Activated T-helper 1 cell treated with Interleukin-2 at 50 U/mL for 16 hours (primary cell): ENCODE results near the gene AGXT2.
A peak's percentile ranks its signal among the peaks of the same experiment; 100 is the strongest.
"Not testable (repeated sequence)": the region's sequence is repeated elsewhere in the genome, so short reads cannot be mapped to it uniquely, and the experiment has no call there.

Experiments
- DNase-seq: peaks from one replicate; pipeline ENCODE4 v3.0.0-alpha.2; 2020; ENCODE audit warnings: low read depth

Gene AGXT2

DNA sequence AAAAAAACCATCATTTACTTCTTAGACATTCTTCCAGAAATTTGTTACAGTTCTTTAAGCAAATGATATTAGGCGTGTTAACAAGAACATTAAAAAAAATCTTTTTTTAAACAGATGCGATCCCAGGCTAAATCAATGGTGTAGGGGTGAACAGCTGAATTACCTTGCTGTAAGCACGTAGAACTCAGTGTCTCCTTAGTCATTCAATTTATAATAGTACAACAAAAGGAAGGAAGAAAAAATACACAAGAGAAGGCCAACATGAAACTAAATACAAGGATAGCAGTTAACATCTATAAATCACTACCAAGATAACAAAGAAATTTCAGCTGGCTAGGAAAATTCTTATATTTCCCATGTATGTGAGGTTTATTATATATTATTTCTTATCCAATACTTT, 35.4 kb downstream of the AGXT2 start:
- DNase-seq: no peak

GRCh38 chr5:35010676-35011075, 37.1 kb downstream of the AGXT2 start:
- no peak for DNase-seq

DNA sequence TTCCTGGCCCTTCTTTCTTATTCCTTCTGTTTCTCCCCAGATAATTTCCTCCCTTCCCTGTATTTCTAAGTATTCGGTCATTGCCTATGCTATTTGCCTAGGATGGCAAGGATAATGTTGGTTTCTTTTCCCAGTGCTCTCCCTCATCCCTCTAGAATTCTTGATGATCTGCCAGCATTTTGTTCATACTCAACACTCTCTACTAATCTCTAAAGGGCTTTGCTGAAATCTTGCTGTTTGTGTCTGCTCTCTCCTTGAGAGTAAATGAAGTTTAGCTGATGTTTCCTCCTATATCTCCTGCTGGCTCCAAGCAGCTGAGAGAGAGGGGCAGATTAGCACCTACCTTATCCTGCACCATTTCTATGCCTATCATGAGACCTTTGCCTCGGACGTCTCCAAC, 38.1 kb downstream of the AGXT2 start:
- no peak for DNase-seq

DNA sequence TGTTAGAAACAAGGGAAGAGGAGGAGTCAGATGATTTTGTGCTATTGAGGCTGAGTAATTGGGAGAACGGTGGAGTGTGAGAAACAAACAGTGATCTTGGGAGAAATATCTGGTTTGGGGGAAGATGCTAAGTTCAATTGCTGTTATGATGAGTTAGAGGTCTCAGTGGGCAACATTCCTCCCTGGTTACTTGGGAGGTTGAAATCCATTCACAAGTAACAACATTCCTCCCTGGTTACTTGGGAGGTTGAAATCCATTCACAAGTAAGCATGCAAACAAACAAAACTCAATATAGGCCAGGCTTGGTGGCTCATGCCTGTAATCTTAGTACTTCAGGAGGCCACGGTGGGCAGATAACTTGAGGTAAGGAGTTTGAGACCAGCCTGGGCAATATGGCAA, 38.7 kb downstream of the AGXT2 start:
- no peak for DNase-seq

DNA sequence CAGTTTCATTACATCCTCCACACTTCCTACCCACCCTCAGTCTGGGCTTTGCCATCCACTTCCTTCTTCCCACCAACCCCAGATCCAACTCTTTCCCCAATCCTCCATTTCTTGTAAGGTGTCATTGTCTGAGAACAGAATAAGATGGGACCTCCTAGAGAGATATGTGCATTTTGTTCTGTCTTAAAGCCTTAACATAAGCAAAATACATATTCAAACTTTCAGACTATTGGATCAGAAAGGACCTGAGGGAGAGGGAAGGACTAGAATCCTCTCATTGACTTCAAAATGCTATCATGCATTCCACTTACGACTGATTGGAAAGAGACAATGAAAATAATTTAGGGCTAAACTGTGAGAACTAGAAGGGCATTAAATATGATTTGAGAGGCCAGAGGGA, 43.0 kb downstream of the AGXT2 start:
- DNase-seq: no peak

GRCh38 chr5:35004200-35004599, 43.5 kb downstream of the AGXT2 start:
- DNase-seq: no peak

GRCh38 chr5:35003018-35003957, 44.5 kb downstream of the AGXT2 start:
- peak; percentile 3 for DNase-seq

GRCh38 chr5:35002459-35002858, 45.3 kb downstream of the AGXT2 start:
- DNase-seq: no peak

DNA sequence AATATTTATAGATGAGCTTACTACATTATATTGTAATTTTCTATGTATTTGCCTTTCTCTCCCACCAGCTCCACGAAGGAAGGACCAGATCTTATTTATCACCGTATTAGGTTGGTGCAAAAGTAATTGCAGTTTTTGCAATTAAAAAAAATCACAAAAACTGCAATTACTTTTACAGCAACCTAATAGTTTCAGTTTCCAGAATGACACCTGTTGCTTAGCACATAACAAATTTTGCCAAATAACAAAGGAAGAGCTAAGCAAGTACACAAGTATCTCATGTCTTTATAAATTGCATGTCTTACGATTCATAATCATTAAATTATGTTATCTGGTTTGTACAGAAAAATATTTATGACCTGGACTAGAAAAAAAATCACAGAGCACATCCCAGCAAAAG, 45.9 kb downstream of the AGXT2 start:
- no peak for DNase-seq

GRCh38 chr5:34998058-34998789, 49.5 kb downstream of the AGXT2 start:
- DNase-seq: no peak

GRCh38 chr5:34996261-34996660, 51.5 kb downstream of the AGXT2 start:
- DNase-seq: no peak

DNA sequence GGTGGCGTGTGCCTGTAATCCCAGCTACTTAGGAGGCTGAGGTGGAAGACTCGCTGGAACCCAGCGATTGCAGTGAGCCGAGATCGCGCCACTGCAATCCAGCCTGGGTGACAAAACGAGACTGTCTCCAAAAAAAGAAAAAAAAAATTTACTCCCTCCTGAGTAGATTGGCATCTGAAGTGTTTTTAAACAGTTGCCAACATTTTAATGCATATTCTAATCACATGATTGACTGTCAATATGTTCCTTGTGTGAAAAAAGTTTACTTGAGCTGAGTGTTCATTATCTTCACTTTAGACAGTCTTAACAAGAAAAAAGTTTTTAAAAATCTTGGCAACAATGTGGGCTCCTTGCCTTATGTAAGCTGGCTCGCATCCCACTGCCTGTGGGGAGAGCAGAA, 53.8 kb downstream of the AGXT2 start:
- DNase-seq: no peak

- DNase-seq: no peak
These were observed 56.1 kb downstream of the AGXT2 start for GRCh38 chr5:34991486-34992238.

- no peak for DNase-seq
These were observed 60.8 kb downstream of the AGXT2 start for GRCh38 chr5:34986965-34987364.

DNA sequence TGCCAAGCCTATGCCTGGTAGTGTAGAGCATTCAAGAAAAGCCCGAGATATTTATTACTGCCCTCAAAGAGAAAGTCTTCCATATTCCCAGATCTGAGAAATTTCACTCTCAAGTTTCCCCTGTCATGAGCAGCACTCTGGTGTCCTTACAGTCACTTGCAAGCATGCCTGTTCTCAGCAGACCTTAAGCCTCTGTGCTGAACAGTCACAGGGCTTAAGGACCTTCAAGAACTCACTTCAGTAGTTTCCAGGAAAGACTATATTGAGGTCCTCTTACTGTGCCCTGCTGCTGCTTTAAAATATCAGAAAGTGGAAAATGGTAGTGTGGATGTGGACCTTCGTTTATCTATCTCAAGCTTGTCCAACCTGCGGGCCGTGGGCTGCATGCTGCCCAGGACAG, 64.9 kb downstream of the AGXT2 start:
- no peak for DNase-seq

DNA sequence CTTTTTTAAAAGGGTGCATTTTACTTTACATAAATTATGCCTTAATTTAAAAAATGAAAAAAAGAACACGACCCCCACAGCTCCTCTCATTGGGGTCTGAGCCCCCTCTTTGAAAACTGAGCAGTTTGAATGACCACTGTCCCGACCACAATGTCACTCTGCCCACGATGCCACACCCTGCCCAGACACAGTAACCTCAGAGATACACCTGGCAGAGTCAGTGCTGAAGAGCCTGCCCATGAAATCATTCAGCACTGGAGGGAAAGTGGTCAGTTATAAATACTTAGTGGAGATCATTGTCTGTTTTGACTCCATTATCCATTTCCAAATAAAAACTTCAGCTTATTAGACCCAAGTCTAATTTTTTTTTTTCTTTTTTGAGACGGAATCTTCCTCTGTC, 69.1 kb downstream of the AGXT2 start:
- DNase-seq: no peak

- no peak for DNase-seq
These were observed 69.7 kb downstream of the AGXT2 start for GRCh38 chr5:34977934-34978613.

DNA sequence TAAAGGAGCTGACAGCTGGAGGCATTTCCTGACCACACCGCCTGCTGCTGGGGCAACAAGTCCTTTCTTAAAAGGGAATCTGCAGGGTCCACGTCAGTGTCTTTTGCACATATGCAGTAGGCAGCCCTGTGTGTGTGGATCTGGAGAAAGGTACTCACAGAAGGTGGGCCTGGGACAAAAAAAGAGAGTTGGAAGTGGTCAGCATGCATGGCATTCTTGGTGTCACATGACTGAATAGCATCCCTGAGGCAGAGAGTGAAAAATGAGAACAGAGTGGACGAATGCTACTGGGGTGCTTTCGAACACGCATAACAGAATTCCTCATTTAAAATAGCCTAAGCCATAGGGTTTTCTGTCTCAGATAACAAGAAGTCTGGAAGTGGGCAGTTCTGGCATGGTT, 71.4 kb downstream of the AGXT2 start:
- DNase-seq: no peak

- not testable (repeated sequence) for DNase-seq
These were observed 76.1 kb downstream of the AGXT2 start for GRCh38 chr5:34971655-34972054.

GRCh38 chr5:34970552-34970951, 77.2 kb downstream of the AGXT2 start:
- no peak for DNase-seq

- no peak for DNase-seq
These were observed 79.5 kb downstream of the AGXT2 start for GRCh38 chr5:34968258-34968657.

- DNase-seq: no peak
These were observed 80.2 kb downstream of the AGXT2 start for GRCh38 chr5:34967540-34967939.
